NT2/D1 (cell line): ENCODE data around the gene NFX1.

ENCODE experiments used
- YY1 ChIP-seq: IDR thresholded peaks from 2 replicates; pipeline ENCODE4 v1.6.1; 2011; ENCODE audit not compliant: insufficient read length, insufficient read depth
- ZNF274 ChIP-seq: IDR thresholded peaks from 2 replicates; pipeline ENCODE4 v1.6.1; 2011; ENCODE audit warnings: mild to moderate bottlenecking, low read depth, low read length

- TF ChIP-seq YY1: no peak
- no peak for TF ChIP-seq ZNF274
Measured at GRCh38 chr9:33309903-33310302, 19.6 kb downstream of the NFX1 start.
